Measurements from ENCODE around the gene COX6A2. TPM values are rescaled to one million over a fixed set of nuclear protein-coding genes. Genes with fewer than 3 reads are reported as not detected.
"Not testable (repeated sequence)": the region's sequence is repeated elsewhere in the genome, so short reads cannot be mapped to it uniquely, and the experiment has no call there.

The COX6A2 gene
- total RNA-seq, 3 donors from 2014 or later = 0.80 TPM; not detected in 2

GRCh38 chr16:31451201-31451600 is 23.0 kb upstream of the COX6A2 start:
- peaks cover 21% of the 10 kb centered on the region for H3K4me1 ChIP-seq (ENCODE audit: low read depth)
- no peaks in the 10 kb centered on the region for H3K9me3 ChIP-seq
- intact Hi-C loops (cut with DNase I, micrococcal nuclease) = no loop called here
- H3K36me3 ChIP-seq (ENCODE audit: low read depth) = no peaks in the 10 kb centered on the region
- ATAC-seq = no peak
- TF ChIP-seq CTCF (IDR thresholded peaks at IDR 0.05) = no peak
- no peak overlapping the region for H3K4me3 ChIP-seq
- peak in 1 of 3 donors; percentile 24 for DNase-seq

- H3K36me3 ChIP-seq (ENCODE audit: low read depth); DNase-seq; H3K9me3 ChIP-seq; ATAC-seq; H3K4me3 ChIP-seq; H3K4me1 ChIP-seq (ENCODE audit: low read depth): not testable (repeated sequence)
- intact Hi-C loops (cut with DNase I, micrococcal nuclease) = loop anchor here in 1 of 2 donors (10.0 kb wide), 1 partner anchor 461 kb away; the partner anchor contains the start of gene HSD3B7
Measured at GRCh38 chr16:31445931-31446330, 17.8 kb upstream of the COX6A2 start.

GRCh38 chr16:31441956-31442355 is 13.8 kb upstream of the COX6A2 start:
- no peak for TF ChIP-seq CTCF (IDR thresholded peaks at IDR 0.05)
- intact Hi-C loops (cut with DNase I, micrococcal nuclease) = loop anchor here (5.0 to 10.0 kb wide), 2 partner anchors 455 to 457 kb away; partner anchors contain the start of gene HSD3B7 (in 2 of the 2)
- ATAC-seq = no peak

GRCh38 chr16:31440516-31441184 is 12.5 kb upstream of the COX6A2 start:
- no peaks in the 10 kb centered on the region for H3K36me3 ChIP-seq (ENCODE audit: low read depth)
- intact Hi-C loops (cut with DNase I, micrococcal nuclease) = loop anchor here (5.0 to 10.0 kb wide), 2 partner anchors 453 to 456 kb away; partner anchors contain the start of gene HSD3B7 (in 2 of the 2)
- peaks cover 2% of the 10 kb centered on the region for H3K4me1 ChIP-seq (ENCODE audit: low read depth)
- no peak for ATAC-seq
- no peak for TF ChIP-seq CTCF (IDR thresholded peaks at IDR 0.05)
- no peaks in the 10 kb centered on the region for H3K9me3 ChIP-seq
- DNase-seq = peak in 1 of 3 donors; percentile 2
- H3K4me3 ChIP-seq = no peak overlapping the region

More at GRCh38 chr16:31441956-31442355, 13.8 kb upstream of the COX6A2 start:
- H3K9me3 ChIP-seq = no peaks in the 10 kb centered on the region
- no peaks in the 10 kb centered on the region for H3K36me3 ChIP-seq (ENCODE audit: low read depth)
- peak in 1 of 3 donors; percentile 54 for DNase-seq
- H3K4me3 ChIP-seq = no peak overlapping the region
- peaks cover 2% of the 10 kb centered on the region for H3K4me1 ChIP-seq (ENCODE audit: low read depth)

- H3K9me3 ChIP-seq = no peaks in the 10 kb centered on the region
- DNase-seq (no peak), ATAC-seq (no peak)
- no peak overlapping the region for H3K4me3 ChIP-seq
- intact Hi-C loops (cut with DNase I, micrococcal nuclease) = no loop called here
- H3K4me1 ChIP-seq (ENCODE audit: low read depth) = peaks cover 2% of the 10 kb centered on the region
- H3K36me3 ChIP-seq (ENCODE audit: low read depth) = no peaks in the 10 kb centered on the region
- no peak for TF ChIP-seq CTCF (IDR thresholded peaks at IDR 0.05)
Measured at GRCh38 chr16:31439519-31439918, 11.4 kb upstream of the COX6A2 start.

- H3K4me3 ChIP-seq; DNase-seq; intact Hi-C loops (cut with DNase I, micrococcal nuclease); H3K36me3 ChIP-seq (ENCODE audit: low read depth); H3K4me1 ChIP-seq (ENCODE audit: low read depth); ATAC-seq; H3K9me3 ChIP-seq: not testable (repeated sequence)
Measured at GRCh38 chr16:31439023-31439422, 10.9 kb upstream of the COX6A2 start.

Data from mucosa of descending colon (tissue), 3 donors.